IMR-90 (cell line): ENCODE measurements around the gene LTBP1. TPM values are rescaled to one million over a fixed set of nuclear protein-coding genes. Genes with fewer than 3 reads are reported as not detected.

Experiments
- ATAC-seq: fragments of 200-7000 bp; cut with Tn5 transposase; 2 replicates; pipeline ENCODE4 v1.9.1; 2020; ENCODE audit warnings: low read depth, mild to moderate bottlenecking, moderate library complexity
- BruUV-seq: library from RNA; stranded (reverse); fragments of 400-500 nt; replicated peaks from 2 replicates; lab custom pipeline; 2021; lab: Mats Ljungman, UMichigan
- CTCF ChIA-PET: fragments of 300-600 bp; formaldehyde crosslinking; extraction: SDS; loops from one replicate; lab custom pipeline; 2021; ENCODE audit warnings: antibody characterized with exemption; lab: Yijun Ruan, JAX
- POLR2A ChIA-PET: fragments of 300-600 bp; sonication (Branson Sonifier 250); formaldehyde crosslinking; loops from one replicate; lab custom pipeline; 2022; ENCODE audit warnings: antibody characterized with exemption; ENCODE audit not compliant: unreplicated experiment; lab: Charles Lee
- DNase-seq: peaks from one replicate; pipeline ENCODE4 v3.0.0; 2013
- H2AFZ ChIP-seq: replicated peaks from 2 replicates; pipeline ENCODE3; 2013; ENCODE audit warnings: low read length, mild to moderate bottlenecking; ENCODE audit not compliant: poor library complexity
- H2AK5ac ChIP-seq: 2 replicates; pipeline ENCODE4 v1.6.1; 2013; ENCODE audit warnings: low read depth, low read length, inconsistent platforms
- H2AK9ac ChIP-seq: replicated peaks from 2 replicates; pipeline ENCODE3; 2013; ENCODE audit warnings: mild to moderate bottlenecking, low read depth, low read length, moderate library complexity; ENCODE audit not compliant: poor library complexity
- H2BK120ac ChIP-seq: 2 replicates; pipeline ENCODE4 v1.6.1; 2013; ENCODE audit warnings: low read depth, low read length, inconsistent platforms
- H2BK15ac ChIP-seq: 3 replicates; pipeline ENCODE4 v1.6.1; 2013; ENCODE audit warnings: low read depth, low read length, inconsistent platforms
- H2BK20ac ChIP-seq: 2 replicates; pipeline ENCODE4 v1.6.1; 2013; ENCODE audit warnings: low read depth, mild to moderate bottlenecking, inconsistent platforms, low read length, moderate library complexity
- H2BK5ac ChIP-seq: 2 replicates; pipeline ENCODE4 v1.6.1; 2013; ENCODE audit warnings: mild to moderate bottlenecking, low read depth, low read length, inconsistent platforms; ENCODE audit not compliant: poor library complexity, severe bottlenecking
- H3K14ac ChIP-seq: replicated peaks from 2 replicates; pipeline ENCODE4 v1.6.1; 2013; ENCODE audit warnings: low read depth, low read length, inconsistent platforms
- H3K18ac ChIP-seq: 2 replicates; pipeline ENCODE4 v1.6.1; 2013; ENCODE audit warnings: low read depth, low read length, control low read depth
- H3K23ac ChIP-seq: 2 replicates; pipeline ENCODE4 v1.6.1; 2013; ENCODE audit warnings: low read depth, low read length, inconsistent platforms
- H3K27ac ChIP-seq: 2 replicates; pipeline ENCODE4 v1.5.1; 2013; ENCODE audit warnings: mild to moderate bottlenecking, control low read depth, low read length; ENCODE audit not compliant: insufficient read depth
- H3K27me3 ChIP-seq: 2 replicates; pipeline ENCODE4 v1.6.1; 2013; ENCODE audit warnings: low read length; ENCODE audit not compliant: control insufficient read depth, insufficient read depth
- H3K36me3 ChIP-seq: 2 replicates; pipeline ENCODE4 v1.6.1; 2013; ENCODE audit warnings: low read length, mixed read lengths; ENCODE audit not compliant: control insufficient read depth, insufficient read depth
- H3K4ac ChIP-seq: 2 replicates; pipeline ENCODE4 v1.6.1; 2013; ENCODE audit warnings: low read depth, low read length, inconsistent platforms
- H3K4me1 ChIP-seq: 2 replicates; pipeline ENCODE4 v1.6.1; 2013; ENCODE audit warnings: low read length, mixed read lengths; ENCODE audit not compliant: control insufficient read depth, insufficient read depth
- H3K4me2 ChIP-seq: 2 replicates; pipeline ENCODE4 v1.6.1; 2013; ENCODE audit warnings: low read depth, mild to moderate bottlenecking, control low read depth, low read length, moderate library complexity
- H3K4me3 ChIP-seq: 2 replicates; pipeline ENCODE4 v1.5.1; 2013; ENCODE audit warnings: low read depth, mild to moderate bottlenecking, control low read depth, low read length, moderate library complexity; ENCODE audit not compliant: insufficient read depth
- H3K56ac ChIP-seq: 2 replicates; pipeline ENCODE4 v1.6.1; 2013; ENCODE audit warnings: low read length, inconsistent platforms; ENCODE audit not compliant: insufficient read depth; ENCODE audit errors: extremely low read depth
- H3K79me1 ChIP-seq, 2 experiments: 2 replicates each; pipeline ENCODE4 v1.6.1; 2013; ENCODE audit warnings: low read length in 2 of 2, inconsistent platforms in 1 of 2, low read depth in 1 of 2
- H3K9ac ChIP-seq: 2 replicates; pipeline ENCODE4 v1.6.1; 2013; ENCODE audit warnings: low read depth, low read length, control low read depth
- H3K9me1 ChIP-seq: 2 replicates; pipeline ENCODE4 v1.6.1; 2013; ENCODE audit warnings: low read length, inconsistent platforms; ENCODE audit not compliant: insufficient read depth
- H3K9me3 ChIP-seq: 2 replicates; pipeline ENCODE4 v1.6.1; 2013; ENCODE audit warnings: low read length; ENCODE audit not compliant: control insufficient read depth, insufficient read depth
- H4K20me1 ChIP-seq: 2 replicates; pipeline ENCODE4 v1.6.1; 2013; ENCODE audit warnings: low read length, inconsistent platforms; ENCODE audit not compliant: insufficient read depth
- H4K5ac ChIP-seq: 2 replicates; pipeline ENCODE4 v1.6.1; 2013; ENCODE audit warnings: mild to moderate bottlenecking, low read depth, low read length, control low read depth
- H4K8ac ChIP-seq, 2 experiments: 2 replicates each; pipeline ENCODE4 v1.6.1; 2013; ENCODE audit warnings: low read depth in 2 of 2, low read length in 2 of 2, control low read depth in 1 of 2, inconsistent platforms in 1 of 2
- H4K91ac ChIP-seq: 2 replicates; pipeline ENCODE4 v1.6.1; 2013; ENCODE audit warnings: low read depth, low read length, inconsistent platforms; ENCODE audit not compliant: insufficient read depth
- BHLHE40 ChIP-seq: fragments of 150-350 bp; IDR thresholded peaks from 2 replicates; pipeline ENCODE4 v1.6.1; 2016; ENCODE audit warnings: mild to moderate bottlenecking, low read depth, low read length
- CHD1 ChIP-seq: IDR thresholded peaks from 2 replicates; pipeline ENCODE4 v1.6.1; 2012; ENCODE audit warnings: low read depth, low read length, improper control_type of control experiment
- CTCF ChIP-seq: conservative IDR thresholded peaks from 2 replicates; pipeline ENCODE4 v1.5.1; 2012; ENCODE audit warnings: mild to moderate bottlenecking, low read depth, low read length, improper control_type of control experiment
- MXI1 ChIP-seq: IDR thresholded peaks from 2 replicates; pipeline ENCODE4 v1.6.1; 2012; ENCODE audit warnings: low read depth, mild to moderate bottlenecking, low read length, moderate library complexity, borderline replicate concordance
- POLR2A ChIP-seq: IDR thresholded peaks from 2 replicates; pipeline ENCODE4 v1.6.1; 2012; ENCODE audit warnings: mild to moderate bottlenecking, low read depth, low read length
- RCOR1 ChIP-seq: IDR thresholded peaks from 2 replicates; pipeline ENCODE4 v1.6.1; 2012; ENCODE audit warnings: mild to moderate bottlenecking, low read length, improper control_type of control experiment; ENCODE audit not compliant: insufficient replicate concordance
- SMC3 ChIP-seq: fragments of 150-350 bp; IDR thresholded peaks from 2 replicates; pipeline ENCODE4 v1.6.1; 2016; ENCODE audit warnings: low read depth, mild to moderate bottlenecking, antibody characterized with exemption, low read length, moderate library complexity
- WGBS, 2 experiments: methylation state at CpG; one replicate each; pipeline versions ENCODE4 v1.1.5 to v1.1.7; 2013; ENCODE audit warnings: missing lambda C conversion rate in 2 of 2; ENCODE audit not compliant: insufficient read length in 1 of 2; ENCODE audit errors: extremely low coverage in 2 of 2; 5-methylcytosine and 5-hydroxymethylcytosine counted together
- dilution Hi-C: fragments of 300-500 bp; cut with HindIII; formaldehyde crosslinking; loops from one replicate; pipeline ENCODE4 v1.14.3; 2018; ENCODE audit warnings: low sequenced_read_pairs; ENCODE audit not compliant: unreplicated experiment
- in situ Hi-C: fragments of 300-500 bp; cut with MboI; formaldehyde crosslinking; loops from 3 replicates; pipeline ENCODE4 v1.14.3; 2019; ENCODE audit warnings: low sequenced_read_pairs, inconsistent platforms, mixed read lengths
- intact Hi-C: fragments of 100-400 bp; cut with micrococcal nuclease; formaldehyde crosslinking; loops from 2 replicates; pipeline ENCODE4 v1.10.0; 2022
- polyA plus RNA-seq, 3 experiments: library from polyadenylated mRNA; depleted of rRNA; stranded (reverse); fragments of >200 nt; gene quantifications; 2 replicates each; pipeline ENCODE4 v1.2.3, GENCODE V29; 2012; ENCODE audit warnings: low replicate concordance in 1 of 3
- total RNA-seq: library from RNA; depleted of rRNA; stranded (reverse); fragments of >200 nt; gene quantifications from 2 replicates; pipeline ENCODE4 v1.2.3, GENCODE V29; 2012

Gene LTBP1
- total and polyA plus RNA-seq, 2 of the 4 experiments (the other 2 are of a cell fraction), result 235 to 326 TPM

GRCh38 chr2:33432871-33433270, 486.1 kb downstream of the LTBP1 start:
- Histone ChIP-seq H3K27ac (no peak overlapping the region), H2BK120ac (peak overlapping the region; percentile 45; the same call in 1 of the 2 replicates), H3K36me3 (no peaks in the 10 kb centered on the region), H3K4me3 (no peak overlapping the region), H3K56ac (no peak overlapping the region), H2AK9ac (no peak overlapping the region), H3K4me2 (no peak overlapping the region), H3K4ac (peak overlapping the region; percentile 7; the same call in 1 of the 2 replicates), H2AK5ac (0 out of 2 replicates have a peak overlapping the region, but pooled peaks have one; percentile 39), H4K8ac (no peak overlapping the region), H2BK20ac (peak overlapping the region; percentile 31; the same call in 1 of the 2 replicates), H4K5ac (no peak overlapping the region), H3K9me1 (peaks cover 7% of the 10 kb centered on the region; the same call in 1 of the 2 replicates), H3K23ac (no peak overlapping the region), H2AFZ (no peak overlapping the region), H3K9me3 (no peaks in the 10 kb centered on the region), H4K20me1 (no peaks in the 10 kb centered on the region), H3K27me3 (no peaks in the 10 kb centered on the region), H2BK15ac (peak overlapping the region; percentile 38; the same call in 2 of the 3 replicates), H3K4me1 (peaks cover 14% of the 10 kb centered on the region), H4K91ac (no peak overlapping the region), H3K9ac (no peak overlapping the region), H3K14ac (no peak overlapping the region), H3K79me1 (no peaks in the 10 kb centered on the region), H3K18ac (no peak overlapping the region), H2BK5ac (no peak overlapping the region)
- no CpG with 5 or more reads among the region's 2 CpGs for WGBS, 2 experiments
- dilution Hi-C loops (no loop called here), in situ Hi-C loops (no loop called here), intact Hi-C loops (loop anchor here (10.0 kb wide), 1 partner anchor 298 kb away; no protein-coding TSS in a partner anchor)
- TF ChIP-seq SMC3, result no peak
- TF ChIP-seq RCOR1, result no peak
- TF ChIP-seq CTCF, result no peak
- no peak for TF ChIP-seq BHLHE40
- TF ChIP-seq MXI1, result no peak
- no peak for TF ChIP-seq CHD1
- TF ChIP-seq POLR2A, result no peak
- ATAC-seq (no peak), DNase-seq (no peak)
- ChIA-PET POLR2A (no interaction called here), CTCF (interaction anchor here (0.5 to 0.9 kb wide), 2 partner anchors 9 to 529 kb away, joined by 3 to 4 read pairs; no protein-coding TSS in a partner anchor)
- no TSS peak for BruUV-seq
